Neural progenitor cell (in vitro differentiated cells): ENCODE data around the gene MRPS10. TPM values are rescaled to one million over a fixed set of nuclear protein-coding genes. Genes with fewer than 3 reads are reported as not detected.

Source experiments
- DNase-seq: peaks from one replicate; pipeline ENCODE4 v3.0.0-alpha.2; 2016; ENCODE audit warnings: low spot score
- H2AFZ ChIP-seq: fragments of 200-600 bp; sonication (generic); replicated peaks from 2 replicates; pipeline ENCODE4 v1.6.1; 2016; ENCODE audit warnings: antibody characterized with exemption
- H3F3A ChIP-seq: fragments of 200-600 bp; sonication (generic); 2 replicates; pipeline ENCODE4 v1.6.1; 2016; ENCODE audit warnings: antibody characterized with exemption, low read depth
- H3K27ac ChIP-seq: fragments of 200-600 bp; sonication (generic); 2 replicates; pipeline ENCODE4 v1.5.1; 2016; ENCODE audit warnings: mild to moderate bottlenecking
- H3K27me3 ChIP-seq: fragments of 200-600 bp; sonication (generic); 2 replicates; pipeline ENCODE4 v1.6.1; 2016; ENCODE audit warnings: mild to moderate bottlenecking, moderate library complexity
- H3K36me3 ChIP-seq: fragments of 200-600 bp; sonication (generic); 2 replicates; pipeline ENCODE4 v1.5.1; 2016
- H3K4me1 ChIP-seq: fragments of 200-600 bp; sonication (generic); 2 replicates; pipeline ENCODE4 v1.6.1; 2016; ENCODE audit warnings: mixed run types
- H3K4me2 ChIP-seq: fragments of 200-600 bp; sonication (generic); 2 replicates; pipeline ENCODE4 v1.6.1; 2016
- H3K4me3 ChIP-seq: fragments of 200-600 bp; sonication (generic); 2 replicates; pipeline ENCODE4 v1.5.1; 2016
- H3K79me2 ChIP-seq: fragments of 200-600 bp; sonication (generic); 2 replicates; pipeline ENCODE4 v1.6.1; 2016; ENCODE audit warnings: low read depth
- H3K9ac ChIP-seq: fragments of 200-600 bp; sonication (generic); 2 replicates; pipeline ENCODE4 v1.6.1; 2016
- H3K9me3 ChIP-seq: fragments of 200-600 bp; sonication (generic); 2 replicates; pipeline ENCODE4 v1.5.1; 2016; ENCODE audit warnings: low read depth
- H4K20me1 ChIP-seq: fragments of 200-600 bp; sonication (generic); 2 replicates; pipeline ENCODE4 v1.6.1; 2016; ENCODE audit warnings: low read depth
- H3K27ac Mint-ChIP-seq: 3 replicates; pipeline ENCODE4 v1.8.0; 2021; ENCODE audit warnings: mixed read lengths
- H3K27me3 Mint-ChIP-seq: 2 replicates; pipeline ENCODE4 v1.8.0; 2022; ENCODE audit warnings: low read depth, mild to moderate bottlenecking, inconsistent platforms, moderate library complexity, mixed read lengths; ENCODE audit not compliant: insufficient read depth
- H3K36me3 Mint-ChIP-seq: 3 replicates; pipeline ENCODE4 v1.8.0; 2021; ENCODE audit warnings: mixed read lengths
- H3K4me1 Mint-ChIP-seq: 3 replicates; pipeline ENCODE4 v1.8.0; 2021; ENCODE audit warnings: mixed read lengths
- H3K4me3 Mint-ChIP-seq: 3 replicates; pipeline ENCODE4 v1.8.0; 2021; ENCODE audit warnings: mild to moderate bottlenecking, moderate library complexity, mixed read lengths
- H3K9me3 Mint-ChIP-seq: 3 replicates; pipeline ENCODE4 v1.8.0; 2020; ENCODE audit warnings: mixed read lengths
- EZH2 ChIP-seq: fragments of 200-600 bp; sonication (generic); IDR thresholded peaks from 2 replicates; pipeline ENCODE4 v1.6.1; 2017; ENCODE audit warnings: antibody characterized with exemption, mild to moderate bottlenecking, moderate library complexity
- EZH2phosphoT487 ChIP-seq: fragments of 200-600 bp; sonication (generic); IDR thresholded peaks from 2 replicates; pipeline ENCODE4 v1.6.1; 2017; ENCODE audit warnings: antibody characterized with exemption
- total RNA-seq: library from RNA; depleted of rRNA; stranded (reverse); fragments of >200 nt; gene quantifications from 2 replicates; pipeline ENCODE4 v1.2.3, GENCODE V29; 2015; ENCODE audit warnings: low replicate concordance
- TF ChIP-seq, protein P1 (sequence below): fragments of 200-600 bp; sonication (generic); IDR thresholded peaks from 2 replicates; pipeline ENCODE4 v1.5.1; 2017; ENCODE audit warnings: antibody characterized with exemption, mild to moderate bottlenecking

MRPS10 gene
- total RNA-seq, 1 donor from 2014 or later = 68.0 TPM

DNA sequence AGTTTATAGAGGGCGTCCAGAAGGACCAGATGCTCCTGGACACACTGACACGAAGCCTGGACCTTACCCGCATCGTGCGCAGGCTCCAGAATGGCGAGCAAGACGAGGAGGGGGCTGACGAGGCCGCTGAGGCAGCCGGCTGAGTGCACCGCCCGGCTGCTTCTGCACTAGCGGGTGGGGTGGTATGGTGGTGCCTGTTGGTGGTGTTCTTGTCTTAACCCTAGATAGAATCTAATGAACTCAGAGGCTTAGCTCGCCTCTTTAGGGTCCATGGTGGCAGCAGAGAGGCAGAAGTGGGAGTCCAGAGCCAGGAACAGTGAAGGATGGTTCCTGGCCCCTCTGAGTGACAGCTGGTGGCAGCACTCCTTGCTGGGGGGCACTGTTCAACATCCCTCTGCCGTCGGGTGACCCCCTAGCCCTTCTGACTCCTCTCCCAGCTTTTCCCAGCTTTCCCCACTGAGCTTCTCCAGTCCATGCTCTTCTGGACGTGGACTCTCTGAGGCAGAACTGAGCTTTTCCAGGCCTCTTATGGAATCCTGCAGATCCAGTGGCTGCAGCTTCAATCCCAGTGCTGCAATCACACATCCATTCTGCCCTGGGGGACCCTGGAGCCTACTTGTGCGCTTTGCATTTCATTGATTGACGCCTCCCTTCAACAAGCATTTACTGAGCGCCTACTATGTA is 38.3 kb downstream of the MRPS10 start:
- no peak overlapping the region for H3K4me3 ChIP-seq
- H3K4me2 ChIP-seq = no peak overlapping the region
- Mint-ChIP-seq H3K4me3 (no peak overlapping the region), H3K36me3 (no peaks in the 10 kb centered on the region), H3K9me3 (no peaks in the 10 kb centered on the region), H3K4me1 (peaks cover 9% of the 10 kb centered on the region), H3K27ac (peak overlapping the region; percentile 37), H3K27me3 (peaks cover 12% of the 10 kb centered on the region)
- H2AFZ ChIP-seq = no peak overlapping the region
- DNase-seq = no peak
- no peaks in the 10 kb centered on the region for H3K79me2 ChIP-seq
- no peaks in the 10 kb centered on the region for H3K27me3 ChIP-seq
- H3K36me3 ChIP-seq = no peaks in the 10 kb centered on the region
- TF ChIP-seq EZH2phosphoT487 (no peak), EZH2 (no peak)
- TF ChIP-seq, protein P1, sequence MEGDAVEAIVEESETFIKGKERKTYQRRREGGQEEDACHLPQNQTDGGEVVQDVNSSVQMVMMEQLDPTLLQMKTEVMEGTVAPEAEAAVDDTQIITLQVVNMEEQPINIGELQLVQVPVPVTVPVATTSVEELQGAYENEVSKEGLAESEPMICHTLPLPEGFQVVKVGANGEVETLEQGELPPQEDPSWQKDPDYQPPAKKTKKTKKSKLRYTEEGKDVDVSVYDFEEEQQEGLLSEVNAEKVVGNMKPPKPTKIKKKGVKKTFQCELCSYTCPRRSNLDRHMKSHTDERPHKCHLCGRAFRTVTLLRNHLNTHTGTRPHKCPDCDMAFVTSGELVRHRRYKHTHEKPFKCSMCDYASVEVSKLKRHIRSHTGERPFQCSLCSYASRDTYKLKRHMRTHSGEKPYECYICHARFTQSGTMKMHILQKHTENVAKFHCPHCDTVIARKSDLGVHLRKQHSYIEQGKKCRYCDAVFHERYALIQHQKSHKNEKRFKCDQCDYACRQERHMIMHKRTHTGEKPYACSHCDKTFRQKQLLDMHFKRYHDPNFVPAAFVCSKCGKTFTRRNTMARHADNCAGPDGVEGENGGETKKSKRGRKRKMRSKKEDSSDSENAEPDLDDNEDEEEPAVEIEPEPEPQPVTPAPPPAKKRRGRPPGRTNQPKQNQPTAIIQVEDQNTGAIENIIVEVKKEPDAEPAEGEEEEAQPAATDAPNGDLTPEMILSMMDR = no peak
- no peak overlapping the region for H3K9ac ChIP-seq
- H3K4me1 ChIP-seq = no peaks in the 10 kb centered on the region
- no peak overlapping the region for H3K27ac ChIP-seq
- H4K20me1 ChIP-seq = no peaks in the 10 kb centered on the region
- no peaks in the 10 kb centered on the region for H3K9me3 ChIP-seq
- peaks cover 20% of the 10 kb centered on the region for H3F3A ChIP-seq

DNA sequence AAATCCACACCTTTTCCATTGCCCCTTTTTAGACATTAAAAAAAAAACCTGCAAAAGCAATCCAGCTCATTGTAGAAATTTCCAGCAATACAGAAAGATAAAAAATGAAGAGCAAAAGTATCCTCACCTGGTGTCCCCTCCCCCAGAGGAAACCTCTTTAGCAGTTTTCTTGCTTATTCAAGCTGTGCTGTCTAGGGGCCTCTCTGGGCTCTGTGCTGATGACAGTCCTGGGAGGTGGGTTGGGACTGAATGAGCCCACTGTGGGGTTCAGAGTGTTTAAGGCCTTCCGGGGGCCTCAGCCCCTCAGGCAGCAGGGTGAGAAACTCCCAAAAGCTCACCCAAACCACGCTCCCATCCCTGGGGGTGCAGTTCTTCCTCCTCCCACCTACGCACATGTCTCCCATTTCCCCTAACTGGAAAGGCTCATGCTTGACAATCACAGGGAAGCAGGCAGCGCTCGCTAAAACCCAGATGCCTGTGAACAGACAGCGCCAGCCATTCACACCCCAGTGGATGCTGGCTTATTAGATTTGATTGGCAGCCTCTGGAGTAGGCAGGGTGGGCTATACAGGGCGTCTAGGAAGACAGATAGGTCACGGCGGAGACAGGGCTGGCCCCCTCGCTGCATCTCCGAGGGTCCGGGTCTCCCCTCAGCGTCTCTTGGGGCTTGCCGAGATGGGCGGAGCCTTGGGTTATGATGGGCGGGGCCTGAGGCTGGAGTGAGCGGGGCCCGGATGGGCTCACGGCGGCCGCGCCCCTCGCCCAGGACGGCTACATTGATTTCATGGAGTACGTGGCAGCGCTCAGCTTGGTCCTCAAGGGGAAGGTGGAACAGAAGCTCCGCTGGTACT is 39.9 kb downstream of the MRPS10 start:
- Histone ChIP-seq H3K4me2 (peak overlapping the region; percentile 79), H3K9ac (no peak overlapping the region), H3K36me3 (no peaks in the 10 kb centered on the region), H4K20me1 (no peaks in the 10 kb centered on the region), H3K4me1 (no peaks in the 10 kb centered on the region), H3K9me3 (no peaks in the 10 kb centered on the region), H3K27ac (no peak overlapping the region), H3F3A (peaks cover 20% of the 10 kb centered on the region), H3K4me3 (peak overlapping the region; percentile 60), H3K27me3 (no peaks in the 10 kb centered on the region), H3K79me2 (no peaks in the 10 kb centered on the region), H2AFZ (peak overlapping the region; percentile 97)
- peak; percentile 85 for DNase-seq
- H3K27me3 Mint-ChIP-seq = peaks cover 14% of the 10 kb centered on the region
- TF ChIP-seq EZH2 (no peak), EZH2phosphoT487 (no peak)
- TF ChIP-seq, protein P1 = no peak
- H3K27ac Mint-ChIP-seq = no peak overlapping the region
- no peaks in the 10 kb centered on the region for H3K9me3 Mint-ChIP-seq
- H3K4me3 Mint-ChIP-seq = peak overlapping the region; percentile 78
- peaks cover 9% of the 10 kb centered on the region for H3K4me1 Mint-ChIP-seq
- H3K36me3 Mint-ChIP-seq = no peaks in the 10 kb centered on the region

DNA sequence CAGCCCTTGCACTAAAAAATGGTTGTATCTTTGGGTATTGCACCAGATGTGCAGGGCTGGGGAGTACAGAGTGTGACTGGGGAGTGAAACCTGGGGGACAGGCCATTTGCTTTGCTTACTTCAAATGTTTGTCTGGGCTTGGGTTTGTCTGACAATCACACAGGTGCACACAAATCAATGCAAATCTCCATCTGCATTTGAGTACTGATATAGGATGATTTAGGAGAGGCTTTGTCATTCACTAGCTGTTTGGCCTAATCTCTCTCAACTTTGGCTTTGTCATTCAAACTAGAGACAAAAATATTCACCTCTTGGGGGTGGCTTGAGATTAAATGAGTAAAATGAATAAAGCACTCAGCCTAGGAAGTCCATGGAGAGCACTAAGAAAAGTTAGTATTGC is 40.7 kb downstream of the MRPS10 start:
- Histone ChIP-seq H3K4me3 (no peak overlapping the region), H3K4me2 (no peak overlapping the region), H3K4me1 (no peaks in the 10 kb centered on the region), H4K20me1 (no peaks in the 10 kb centered on the region), H2AFZ (no peak overlapping the region), H3F3A (peaks cover 20% of the 10 kb centered on the region), H3K9ac (no peak overlapping the region), H3K79me2 (no peaks in the 10 kb centered on the region), H3K27ac (no peak overlapping the region), H3K9me3 (no peaks in the 10 kb centered on the region), H3K27me3 (no peaks in the 10 kb centered on the region), H3K36me3 (no peaks in the 10 kb centered on the region)
- Mint-ChIP-seq H3K36me3 (no peaks in the 10 kb centered on the region), H3K4me3 (no peak overlapping the region), H3K4me1 (peaks cover 9% of the 10 kb centered on the region), H3K27ac (no peak overlapping the region), H3K27me3 (peaks cover 14% of the 10 kb centered on the region), H3K9me3 (no peaks in the 10 kb centered on the region)
- DNase-seq = no peak
- TF ChIP-seq, protein P1 = no peak
- TF ChIP-seq EZH2phosphoT487 (no peak), EZH2 (no peak)
